Central memory CD8-positive, alpha-beta T cell (primary cell): ENCODE measurements around the gene SRRM1.
A peak's percentile ranks its signal among the peaks of the same experiment; 100 is the strongest.

Experiments used
- ATAC-seq: fragments of 150-1000 bp; cut with Tn5 transposase; replicated peaks from 2 replicates; pipeline ENCODE4 v1.10.0; 2022; ENCODE audit warnings: mild to moderate bottlenecking, moderate FRiP score, moderate number of reproducible peaks; ENCODE audit not compliant: poor library complexity, severe bottlenecking; ENCODE audit errors: extremely low read depth
- DNase-seq, 2 donors: peaks; one replicate each; pipeline ENCODE4 v3.0.0; 2021; ENCODE audit warnings: low spot score in 2 of 2
- H3K27ac Mint-ChIP-seq: one replicate; pipeline ENCODE4 v1.8.0; 2022; ENCODE audit warnings: low read depth, mild to moderate bottlenecking, moderate library complexity, mixed read lengths
- H3K27me3 Mint-ChIP-seq: one replicate; pipeline ENCODE4 v1.8.0; 2022; ENCODE audit warnings: mixed read lengths
- H3K36me3 Mint-ChIP-seq: one replicate; pipeline ENCODE4 v1.8.0; 2022; ENCODE audit warnings: mild to moderate bottlenecking, moderate library complexity, mixed read lengths; ENCODE audit not compliant: insufficient read depth
- H3K4me1 Mint-ChIP-seq: one replicate; pipeline ENCODE4 v1.8.0; 2022; ENCODE audit warnings: mixed read lengths
- H3K4me3 Mint-ChIP-seq: one replicate; pipeline ENCODE4 v1.8.0; 2022; ENCODE audit warnings: mild to moderate bottlenecking, moderate library complexity, mixed read lengths
- H3K9me3 Mint-ChIP-seq: one replicate; pipeline ENCODE4 v1.8.0; 2022; ENCODE audit warnings: mixed read lengths

Gene SRRM1

GRCh38 chr1:24642481-24643362, at the start of gene SRRM1:
SRRM1 (plus strand) TSS chr1:24643302; CDS start chr1:24643327, 25 bp downstream.
- Mint-ChIP-seq H3K9me3 (no peaks in the 10 kb centered on the region), H3K27ac (peak within 1 kb of the TSS; percentile 96), H3K4me3 (peak within 1 kb of the TSS; percentile 83), H3K36me3 (peaks cover 41% of the 10 kb centered on the region), H3K27me3 (no peaks in the 10 kb centered on the region), H3K4me1 (peaks cover 30% of the 10 kb centered on the region)
- DNase-seq, result peak; percentile 93 to 99
- peak; percentile 88 for ATAC-seq

- H3K36me3 Mint-ChIP-seq, result peaks cover 2% of the 10 kb centered on the region
- ATAC-seq (no peak), DNase-seq (no peak)
- H3K27me3 Mint-ChIP-seq, result peaks cover 49% of the 10 kb centered on the region
- H3K27ac Mint-ChIP-seq, result no peak overlapping the region
- no peak overlapping the region for H3K4me3 Mint-ChIP-seq
- H3K4me1 Mint-ChIP-seq, result no peaks in the 10 kb centered on the region
- no peaks in the 10 kb centered on the region for H3K9me3 Mint-ChIP-seq
Observed at GRCh38 chr1:24594328-24594598, 48.8 kb upstream of the SRRM1 start.

- Mint-ChIP-seq H3K4me1 (no peaks in the 10 kb centered on the region), H3K27ac (no peak overlapping the region), H3K36me3 (peaks cover 2% of the 10 kb centered on the region), H3K9me3 (no peaks in the 10 kb centered on the region), H3K27me3 (peaks cover 44% of the 10 kb centered on the region), H3K4me3 (no peak overlapping the region)
- DNase-seq, result no peak
- no peak for ATAC-seq
Observed at GRCh38 chr1:24596401-24596880, 46.7 kb upstream of the SRRM1 start.

GRCh38 chr1:24599265-24599664, 43.8 kb upstream of the SRRM1 start:
- Mint-ChIP-seq H3K9me3 (no peaks in the 10 kb centered on the region), H3K4me3 (no peak overlapping the region), H3K4me1 (no peaks in the 10 kb centered on the region), H3K27ac (no peak overlapping the region), H3K36me3 (peaks cover 2% of the 10 kb centered on the region), H3K27me3 (peaks cover 31% of the 10 kb centered on the region)
- DNase-seq (no peak), ATAC-seq (no peak)

- peaks cover 18% of the 10 kb centered on the region for H3K27me3 Mint-ChIP-seq
Observed at GRCh38 chr1:24600551-24600950, 42.6 kb upstream of the SRRM1 start.

GRCh38 chr1:24605534-24606295, 37.4 kb upstream of the SRRM1 start:
- Mint-ChIP-seq H3K4me3 (no peak overlapping the region), H3K27ac (no peak overlapping the region), H3K36me3 (peaks cover 1% of the 10 kb centered on the region), H3K9me3 (no peaks in the 10 kb centered on the region), H3K27me3 (no peaks in the 10 kb centered on the region), H3K4me1 (no peaks in the 10 kb centered on the region)
- ATAC-seq (no peak), DNase-seq (no peak)

More at GRCh38 chr1:24600551-24600950, 42.6 kb upstream of the SRRM1 start:
- Mint-ChIP-seq H3K36me3 (peaks cover 2% of the 10 kb centered on the region), H3K4me3 (no peak overlapping the region), H3K4me1 (no peaks in the 10 kb centered on the region), H3K27ac (no peak overlapping the region), H3K9me3 (no peaks in the 10 kb centered on the region)
- DNase-seq (no peak), ATAC-seq (no peak)

- Mint-ChIP-seq H3K27ac (no peak overlapping the region), H3K27me3 (no peaks in the 10 kb centered on the region), H3K9me3 (no peaks in the 10 kb centered on the region), H3K4me1 (no peaks in the 10 kb centered on the region), H3K4me3 (no peak overlapping the region), H3K36me3 (peaks cover 1% of the 10 kb centered on the region)
- DNase-seq (no peak), ATAC-seq (no peak)
Observed at GRCh38 chr1:24606296-24606605, 36.9 kb upstream of the SRRM1 start.

GRCh38 chr1:24606621-24607020, 36.5 kb upstream of the SRRM1 start:
- H3K27me3 Mint-ChIP-seq, result no peaks in the 10 kb centered on the region

GRCh38 chr1:24609949-24610517, 33.1 kb upstream of the SRRM1 start:
- no peaks in the 10 kb centered on the region for H3K4me1 Mint-ChIP-seq
- H3K9me3 Mint-ChIP-seq, result no peaks in the 10 kb centered on the region
- DNase-seq (no peak), ATAC-seq (no peak)
- H3K36me3 Mint-ChIP-seq, result peaks cover 1% of the 10 kb centered on the region
- H3K27me3 Mint-ChIP-seq, result peaks cover 17% of the 10 kb centered on the region
- no peak overlapping the region for H3K4me3 Mint-ChIP-seq
- H3K27ac Mint-ChIP-seq, result no peak overlapping the region

More at GRCh38 chr1:24606621-24607020, 36.5 kb upstream of the SRRM1 start:
- no peaks in the 10 kb centered on the region for H3K4me1 Mint-ChIP-seq
- no peak for DNase-seq
- no peak overlapping the region for H3K27ac Mint-ChIP-seq
- peaks cover 1% of the 10 kb centered on the region for H3K36me3 Mint-ChIP-seq
- H3K9me3 Mint-ChIP-seq, result no peaks in the 10 kb centered on the region
- no peak for ATAC-seq
- no peak overlapping the region for H3K4me3 Mint-ChIP-seq

- ATAC-seq (no peak), DNase-seq (no peak)
- Mint-ChIP-seq H3K4me3 (no peak overlapping the region), H3K27ac (no peak overlapping the region), H3K9me3 (no peaks in the 10 kb centered on the region), H3K36me3 (no peaks in the 10 kb centered on the region), H3K4me1 (no peaks in the 10 kb centered on the region), H3K27me3 (peaks cover 74% of the 10 kb centered on the region)
Observed at GRCh38 chr1:24619376-24619775, 23.7 kb upstream of the SRRM1 start.

- H3K27me3 Mint-ChIP-seq, result peaks cover 81% of the 10 kb centered on the region
- H3K36me3 Mint-ChIP-seq, result peaks cover 3% of the 10 kb centered on the region
- no peak overlapping the region for H3K4me3 Mint-ChIP-seq
- H3K4me1 Mint-ChIP-seq, result no peaks in the 10 kb centered on the region
- no peaks in the 10 kb centered on the region for H3K9me3 Mint-ChIP-seq
- no peak overlapping the region for H3K27ac Mint-ChIP-seq
- DNase-seq (no peak), ATAC-seq (no peak)
Observed at GRCh38 chr1:24620678-24621077, 22.4 kb upstream of the SRRM1 start.

- Mint-ChIP-seq H3K9me3 (no peaks in the 10 kb centered on the region), H3K27ac (no peak overlapping the region), H3K4me1 (no peaks in the 10 kb centered on the region), H3K36me3 (peaks cover 3% of the 10 kb centered on the region), H3K4me3 (no peak overlapping the region), H3K27me3 (peaks cover 82% of the 10 kb centered on the region)
- DNase-seq (no peak), ATAC-seq (no peak)
Observed at GRCh38 chr1:24621121-24621520, 22.0 kb upstream of the SRRM1 start.

GRCh38 chr1:24622218-24622617, 20.9 kb upstream of the SRRM1 start:
- H3K9me3 Mint-ChIP-seq, result no peaks in the 10 kb centered on the region
- H3K27ac Mint-ChIP-seq, result peak overlapping the region; percentile 42
- DNase-seq (no peak), ATAC-seq (no peak)
- no peaks in the 10 kb centered on the region for H3K4me1 Mint-ChIP-seq
- H3K36me3 Mint-ChIP-seq, result peaks cover 3% of the 10 kb centered on the region
- H3K27me3 Mint-ChIP-seq, result peaks cover 75% of the 10 kb centered on the region
- no peak overlapping the region for H3K4me3 Mint-ChIP-seq
